HepG2 (cell line): Measurements from ENCODE around the gene PAX7. TPM values are rescaled to one million over a fixed set of nuclear protein-coding genes. Genes with fewer than 3 reads are reported as not detected.

Experiments
- ATAC-seq: fragments of 200-7000 bp; cut with Tn5 transposase; 3 replicates; pipeline ENCODE4 v1.9.1; 2020; ENCODE audit warnings: mild to moderate bottlenecking, moderate library complexity
- BruUV-seq: library from RNA; stranded (reverse); fragments of 400-500 nt; replicated peaks from 2 replicates; lab custom pipeline; 2021; lab: Mats Ljungman, UMichigan
- CTCF ChIA-PET: fragments of 300-600 bp; formaldehyde crosslinking; extraction: SDS; loops from one replicate; lab custom pipeline; 2021; ENCODE audit warnings: low total read pairs, inconsistent platforms, low intra/inter-chr PET ratio; lab: Yijun Ruan, JAX
- POLR2A ChIA-PET: fragments of 350-600 bp; sonication (Branson Sonifier 250); formaldehyde crosslinking; loops from one replicate; lab custom pipeline; 2020; ENCODE audit warnings: antibody characterized with exemption, inconsistent platforms; lab: Yijun Ruan, JAX
- DNase-seq: peaks from one replicate; pipeline ENCODE4 v3.0.0-alpha.2; 2015; ENCODE audit warnings: low spot score
- FAIRE-seq: peaks from 3 replicates; lab custom pipeline; 2011; peaks lifted over from hg19 to GRCh38; lab: Jason Lieb, UNC
- H2AFZ ChIP-seq: one replicate; pipeline ENCODE4 v1.6.1; 2011; ENCODE audit warnings: low read length, inconsistent platforms
- H3K27ac ChIP-seq: fragments of 300-600 bp; 3 replicates; pipeline ENCODE4 v1.8.0; 2011; ENCODE audit warnings: mixed run types, mild to moderate bottlenecking, mixed read lengths, low read length, inconsistent platforms; ENCODE audit not compliant: insufficient read depth; ENCODE audit errors: extremely low read length
- H3K27me3 ChIP-seq, 2 experiments: fragments of 200-600 bp in 1 of 2; 2 replicates in 1 of 2; 3 replicates in 1 of 2; pipeline versions ENCODE4 v1.6.0 to v1.8.0; 2011; ENCODE audit warnings: low read length in 2 of 2, mild to moderate bottlenecking in 2 of 2, moderate library complexity in 2 of 2, inconsistent platforms in 1 of 2; ENCODE audit not compliant: insufficient read depth in 2 of 2, control insufficient read depth in 1 of 2
- H3K36me3 ChIP-seq, 2 experiments: fragments of 200-600 bp in 1 of 2; replicated peaks in 1 of 2; 2 replicates in 1 of 2; 3 replicates in 1 of 2; pipeline versions ENCODE4 v1.5.1 to v1.8.0; 2011; ENCODE audit warnings: low read length in 2 of 2, inconsistent platforms in 1 of 2; ENCODE audit not compliant: insufficient read depth in 2 of 2, control insufficient read depth in 1 of 2
- H3K4me1 ChIP-seq: 2 replicates; pipeline ENCODE4 v1.5.1; 2012; ENCODE audit warnings: low read length, inconsistent platforms; ENCODE audit not compliant: insufficient read depth
- H3K4me2 ChIP-seq: 2 replicates; pipeline ENCODE4 v1.6.0; 2011; ENCODE audit warnings: low read depth, low read length, inconsistent platforms
- H3K4me3 ChIP-seq, 3 experiments: fragments of 200-600 bp in 1 of 3; sonication (generic), shearing (Covaris generic) in 1 of 3; replicated peaks in 1 of 3; 2 replicates each; pipeline ENCODE4 v1.5.1; 2011 to 2016; ENCODE audit warnings: low read length in 3 of 3, inconsistent platforms in 2 of 3, low read depth in 2 of 3, mild to moderate bottlenecking in 2 of 3, control low read depth in 1 of 3, mixed read lengths in 1 of 3; ENCODE audit not compliant: insufficient read depth in 1 of 3
- H3K79me2 ChIP-seq: one replicate; pipeline ENCODE4 v1.6.1; 2011; ENCODE audit warnings: low read length, inconsistent platforms; ENCODE audit not compliant: insufficient read depth
- H3K9ac ChIP-seq: 2 replicates; pipeline ENCODE4 v1.6.0; 2011; ENCODE audit warnings: mild to moderate bottlenecking, low read depth, low read length, inconsistent platforms; ENCODE audit not compliant: insufficient read depth
- H3K9me3 ChIP-seq: 2 replicates; pipeline ENCODE4 v1.5.1; 2012; ENCODE audit warnings: mild to moderate bottlenecking, low read length
- H4K20me1 ChIP-seq: 2 replicates; pipeline ENCODE4 v1.6.0; 2011; ENCODE audit warnings: inconsistent platforms, mild to moderate bottlenecking, low read length, moderate library complexity; ENCODE audit not compliant: insufficient read depth
- HMG20A ChIP-seq: IDR thresholded peaks from 2 replicates; pipeline ENCODE4 v1.6.1; 2016; ENCODE audit warnings: borderline replicate concordance
- HMGXB3 ChIP-seq: sonication (generic); formaldehyde crosslinking; IDR thresholded peaks from 2 replicates; pipeline ENCODE4 v1.4.0; 2020; ENCODE audit warnings: missing genetic modification reagents, borderline replicate concordance
- MTF1 ChIP-seq: sonication (generic); formaldehyde crosslinking; IDR thresholded peaks from 2 replicates; pipeline ENCODE4 v1.5.0; 2020; ENCODE audit warnings: missing genetic modification reagents
- NFYC ChIP-seq: IDR thresholded peaks from 2 replicates; pipeline ENCODE4 v1.6.1; 2016; ENCODE audit warnings: missing genetic modification reagents, missing compliant biosample characterization
- RXRB ChIP-seq: IDR thresholded peaks from 2 replicates; pipeline ENCODE4 v1.6.1; 2016; ENCODE audit warnings: borderline replicate concordance, missing genetic modification reagents, missing compliant biosample characterization
- SP4 ChIP-seq: sonication (generic); formaldehyde crosslinking; IDR thresholded peaks from 2 replicates; pipeline ENCODE4 v1.8.1; 2023; ENCODE audit warnings: mild to moderate bottlenecking, missing genetic modification reagents
- TARDBP ChIP-seq: sonication (generic); formaldehyde crosslinking; IDR thresholded peaks from 2 replicates; pipeline ENCODE4 v1.8.0; 2022; ENCODE audit warnings: mild to moderate bottlenecking, missing genetic modification reagents
- TCF7 ChIP-seq: sonication (generic); IDR thresholded peaks from 2 replicates; pipeline ENCODE4 v1.6.1; 2016; ENCODE audit warnings: antibody characterized with exemption, low read depth
- TGIF2 ChIP-seq: IDR thresholded peaks from 2 replicates; pipeline ENCODE4 v1.6.1; 2016; ENCODE audit warnings: control low read depth, missing compliant biosample characterization
- ZFP36L1 ChIP-seq: sonication (generic); formaldehyde crosslinking; IDR thresholded peaks from 2 replicates; pipeline ENCODE4 v1.8.0; 2022; ENCODE audit warnings: mild to moderate bottlenecking, missing genetic modification reagents, moderate library complexity
- ZNF143 ChIP-seq: sonication (generic); formaldehyde crosslinking; IDR thresholded peaks from 2 replicates; pipeline ENCODE4 v1.4.0; 2020; ENCODE audit warnings: missing genetic modification reagents
- ZNF562 ChIP-seq: sonication (generic); formaldehyde crosslinking; IDR thresholded peaks from 2 replicates; pipeline ENCODE4 v1.8.0; 2022; ENCODE audit warnings: missing genetic modification reagents, borderline replicate concordance
- ZNF614 ChIP-seq: IDR thresholded peaks from 2 replicates; pipeline ENCODE4 v1.6.1; 2018; ENCODE audit warnings: missing biosample characterization, missing genetic modification reagents, inconsistent platforms, borderline replicate concordance
- ZSCAN22 ChIP-seq: sonication (generic); formaldehyde crosslinking; IDR thresholded peaks from 2 replicates; pipeline ENCODE4 v1.4.0; 2020; ENCODE audit warnings: mild to moderate bottlenecking, missing genetic modification reagents
- WGBS: methylation state at CpG from one replicate; pipeline ENCODE4 v1.1.6; 2017; ENCODE audit warnings: low lambda C conversion rate; 5-methylcytosine and 5-hydroxymethylcytosine counted together
- in situ Hi-C: cut with HindIII; loops from 2 replicates; pipeline ENCODE4 v1.10.0; 2017; ENCODE audit warnings: low pct_unique_long_range_greater_than_20kb; ENCODE audit not compliant: extremely low pct_ligation_motif_present
- intact Hi-C: fragments of 100-400 bp; cut with micrococcal nuclease; formaldehyde crosslinking; loops from one replicate; pipeline ENCODE4 v1.10.0; 2022; ENCODE audit not compliant: unreplicated experiment
- polyA plus RNA-seq, 8 experiments: library from polyadenylated mRNA; depleted of rRNA in 3 of 8; stranded (reverse) in 7 of 8; unstranded in 1 of 8; fragments of >200 nt; fragmentation: Illumina TruSeq in 4 of 8; extraction: Trizol in 4 of 8; gene quantifications; 2 replicates each; pipeline versions ENCODE4 v1.2.1 to v1.2.3, GENCODE V29; 2011 to 2016; ENCODE audit warnings: low read depth in 4 of 8, missing spikeins in 1 of 8, mixed read lengths in 1 of 8; ENCODE audit not compliant: insufficient read depth in 1 of 8
- total RNA-seq, 5 experiments: library from RNA; depleted of rRNA; stranded (reverse); fragments of >200 nt; fragmentation: Illumina TruSeq; extraction: Trizol; gene quantifications; 2 replicates each; pipeline ENCODE4 v1.2.3, GENCODE V29; 2016; ENCODE audit warnings: low read depth in 1 of 5

The PAX7 gene
- total and polyA plus RNA-seq, 2 of the 13 experiments (the other 11 are each of a cell fraction or from before 2014, with no cell fraction given), result not detected

GRCh38 chr1:18734461-18735223 is 104.0 kb downstream of the PAX7 start:
- no peak overlapping the region for H3K27ac ChIP-seq
- peaks cover 0 to 53% of the 10 kb centered on the region in 2 experiments; a peak in 2 of 5 replicates for H3K27me3 ChIP-seq
- in situ Hi-C loops (no loop called here), intact Hi-C loops (no loop called here)
- BruUV-seq, result no TSS peak
- H4K20me1 ChIP-seq, result no peaks in the 10 kb centered on the region
- no peaks in the 10 kb centered on the region for H3K9me3 ChIP-seq
- 2% methylated on average over 7 of the region's 7 CpGs for WGBS
- ChIA-PET POLR2A (no interaction called here), CTCF (no interaction called here)
- no peaks in the 10 kb centered on the region for H3K4me1 ChIP-seq
- ATAC-seq (no peak), DNase-seq (no peak), FAIRE-seq (no peak)
- H2AFZ ChIP-seq, result no peak overlapping the region
- H3K79me2 ChIP-seq, result no peaks in the 10 kb centered on the region
- H3K9ac ChIP-seq, result no peak overlapping the region
- TF ChIP-seq ZNF562 (CRISPR knock-in tag), result no peak
- TF ChIP-seq ZSCAN22 (CRISPR knock-in tag), result peak; percentile 80; the same call in 1 of the 2 replicates
- no peak overlapping the region for H3K4me3 ChIP-seq
- no peak overlapping the region for H3K4me2 ChIP-seq
- H3K36me3 ChIP-seq, result no peaks in the 10 kb centered on the region

GRCh38 chr1:18735224-18735997 is 104.8 kb downstream of the PAX7 start:
- no peak for DNase-seq
- BruUV-seq, result no TSS peak
- in situ Hi-C loops, result no loop called here
- Histone ChIP-seq H3K4me2 (no peak overlapping the region), H4K20me1 (no peaks in the 10 kb centered on the region), H2AFZ (no peak overlapping the region), H3K36me3 (no peaks in the 10 kb centered on the region), H3K4me3 (no peak overlapping the region), H3K27me3 (peaks cover 0 to 46% of the 10 kb centered on the region in 2 experiments; a peak in 3 of 5 replicates), H3K27ac (no peak overlapping the region), H3K4me1 (no peaks in the 10 kb centered on the region), H3K79me2 (no peaks in the 10 kb centered on the region), H3K9ac (no peak overlapping the region), H3K9me3 (no peaks in the 10 kb centered on the region)
- intact Hi-C loops, result no loop called here
- no peak for FAIRE-seq
- ChIA-PET POLR2A (no interaction called here), CTCF (no interaction called here)
- no peak for ATAC-seq
- WGBS, result 22% methylated on average over 9 of the region's 22 CpGs
- no peak for TF ChIP-seq TGIF2 (CRISPR knock-in tag)
- no peak for TF ChIP-seq ZNF143 (CRISPR knock-in tag)
- TF ChIP-seq RXRB (CRISPR knock-in tag), result no peak
- no peak for TF ChIP-seq TCF7
- TF ChIP-seq HMG20A (CRISPR knock-in tag), result no peak
- TF ChIP-seq TARDBP (CRISPR knock-in tag), result no peak
- TF ChIP-seq ZNF614 (CRISPR knock-in tag), result no peak
- TF ChIP-seq ZFP36L1 (CRISPR knock-in tag), result no peak
- TF ChIP-seq HMGXB3 (CRISPR knock-in tag), result no peak
- no peak for TF ChIP-seq SP4
- TF ChIP-seq NFYC (CRISPR knock-in tag), result no peak
- TF ChIP-seq MTF1 (CRISPR knock-in tag), result no peak
